GM12891 (cell line): ENCODE results near the gene DDX10.

ENCODE experiments used
- DNase-seq: peaks from one replicate; pipeline ENCODE4 v3.0.0; 2011; ENCODE audit warnings: low spot score; ENCODE audit not compliant: insufficient read length
- FAIRE-seq: peaks from 2 replicates; lab custom pipeline; 2011; peaks lifted over from hg19 to GRCh38; lab: Jason Lieb, UNC
- PAX5 ChIP-seq: IDR thresholded peaks from 2 replicates; pipeline ENCODE4 v1.6.1; 2011; ENCODE audit warnings: low read length, moderate library complexity, mild to moderate bottlenecking; ENCODE audit not compliant: insufficient read depth, severe bottlenecking
- POLR2A ChIP-seq: IDR thresholded peaks from 2 replicates; pipeline ENCODE4 v1.6.1; 2011; ENCODE audit warnings: low read depth, low read length, control low read depth
- POLR2AphosphoS5 ChIP-seq: IDR thresholded peaks from 2 replicates; pipeline ENCODE4 v1.6.1; 2011; ENCODE audit warnings: low read depth, low read length, control low read depth
- POU2F2 ChIP-seq: IDR thresholded peaks from 2 replicates; pipeline ENCODE4 v1.6.1; 2011; ENCODE audit warnings: low read depth, mild to moderate bottlenecking, control low read depth, low read length, moderate library complexity
- SPI1 ChIP-seq: IDR thresholded peaks from 2 replicates; pipeline ENCODE4 v1.6.1; 2011; ENCODE audit warnings: low read depth, low read length, control low read depth
- TAF1 ChIP-seq: IDR thresholded peaks from 2 replicates; pipeline ENCODE4 v1.6.1; 2011; ENCODE audit warnings: low read depth, low read length, control low read depth

The DDX10 gene

GRCh38 chr11:108934696-108935095 is 269.8 kb downstream of the DDX10 start:
- FAIRE-seq (no peak), DNase-seq (no peak)
- TF ChIP-seq POU2F2, result no peak
- TF ChIP-seq SPI1, result no peak
- TF ChIP-seq PAX5, result no peak
- no peak for TF ChIP-seq TAF1
- TF ChIP-seq POLR2A, result no peak
- no peak for TF ChIP-seq POLR2AphosphoS5

- DNase-seq (no peak), FAIRE-seq (no peak)
- TF ChIP-seq PAX5, result no peak
- no peak for TF ChIP-seq SPI1
- TF ChIP-seq POU2F2, result no peak
- no peak for TF ChIP-seq POLR2AphosphoS5
- TF ChIP-seq POLR2A, result no peak
- no peak for TF ChIP-seq TAF1
Measured at GRCh38 chr11:108937746-108938145, 272.9 kb downstream of the DDX10 start.

GRCh38 chr11:108938604-108939003 is 273.7 kb downstream of the DDX10 start:
- DNase-seq (no peak), FAIRE-seq (no peak)
- no peak for TF ChIP-seq POLR2AphosphoS5

- FAIRE-seq, result no peak
- no peak for DNase-seq
- TF ChIP-seq TAF1, result no peak
- no peak for TF ChIP-seq POLR2A
- TF ChIP-seq SPI1, result no peak
- no peak for TF ChIP-seq PAX5
- no peak for TF ChIP-seq POLR2AphosphoS5
- no peak for TF ChIP-seq POU2F2
Measured at GRCh38 chr11:108939135-108939534, 274.3 kb downstream of the DDX10 start.

- FAIRE-seq (no peak), DNase-seq (no peak)
- TF ChIP-seq TAF1 (no peak), POLR2A (no peak), POLR2AphosphoS5 (no peak), SPI1 (no peak), PAX5 (no peak), POU2F2 (no peak)
Measured at GRCh38 chr11:108943853-108944252, 279.0 kb downstream of the DDX10 start.

GRCh38 chr11:108944471-108945178 is 279.8 kb downstream of the DDX10 start:
- no peak for TF ChIP-seq SPI1
- no peak for TF ChIP-seq POU2F2
- TF ChIP-seq PAX5, result no peak
- no peak for TF ChIP-seq POLR2A
- FAIRE-seq, result no peak
- no peak for DNase-seq

- DNase-seq (no peak), FAIRE-seq (no peak)
- TF ChIP-seq POLR2AphosphoS5, result no peak
Measured at GRCh38 chr11:108945341-108945740, 280.5 kb downstream of the DDX10 start.

GRCh38 chr11:108947654-108948570 is 283.0 kb downstream of the DDX10 start:
- FAIRE-seq (peak; percentile 61), DNase-seq (no peak)
- TF ChIP-seq POU2F2 (no peak), TAF1 (no peak), POLR2AphosphoS5 (no peak), POLR2A (no peak), PAX5 (no peak), SPI1 (no peak)

GRCh38 chr11:108958368-108959104 is 293.7 kb downstream of the DDX10 start:
- FAIRE-seq (no peak), DNase-seq (no peak)
- TF ChIP-seq PAX5, result no peak
- no peak for TF ChIP-seq POLR2AphosphoS5
- TF ChIP-seq TAF1, result no peak
- no peak for TF ChIP-seq POU2F2
- TF ChIP-seq POLR2A, result no peak
- no peak for TF ChIP-seq SPI1
